NCI-H446 (cell line): ENCODE measurements around the gene SLC22A23.

Experiments used
- DNase-seq, 2 experiments: peaks; one replicate each; lab custom pipeline; 2025; lab: John Stamatoyannopoulos, UW

Gene SLC22A23

GRCh38 chr6:3444276-3445088 is 12.4 kb downstream of the SLC22A23 start:
- DNase-seq = peak in 1 of 2 experiments; percentile 18

- DNase-seq = no peak
Measured at GRCh38 chr6:3443221-3443515, 13.7 kb downstream of the SLC22A23 start.

GRCh38 chr6:3442431-3443220 is 14.2 kb downstream of the SLC22A23 start:
- DNase-seq = no peak

GRCh38 chr6:3440911-3441310 is 15.9 kb downstream of the SLC22A23 start:
- no peak for DNase-seq

- no peak for DNase-seq
Measured at GRCh38 chr6:3439961-3440360, 16.9 kb downstream of the SLC22A23 start.

- DNase-seq = peak in 1 of 2 experiments; percentile 19
Measured at GRCh38 chr6:3438190-3439167, 18.4 kb downstream of the SLC22A23 start.

GRCh38 chr6:3433005-3433404 is 23.8 kb downstream of the SLC22A23 start:
- no peak for DNase-seq

- no peak for DNase-seq
Measured at GRCh38 chr6:3432416-3432815, 24.4 kb downstream of the SLC22A23 start.

- DNase-seq = no peak
Measured at GRCh38 chr6:3431994-3432393, 24.9 kb downstream of the SLC22A23 start.

GRCh38 chr6:3429211-3429610 is 27.6 kb downstream of the SLC22A23 start:
- DNase-seq = no peak

- DNase-seq = no peak
Measured at GRCh38 chr6:3428700-3429099, 28.1 kb downstream of the SLC22A23 start.

GRCh38 chr6:3428247-3428646 is 28.6 kb downstream of the SLC22A23 start:
- no peak for DNase-seq

GRCh38 chr6:3427687-3428085 is 29.2 kb downstream of the SLC22A23 start:
- DNase-seq = no peak

GRCh38 chr6:3426927-3427686 is 29.7 kb downstream of the SLC22A23 start:
- DNase-seq = no peak

- no peak for DNase-seq
Measured at GRCh38 chr6:3426091-3426926, 30.5 kb downstream of the SLC22A23 start.

GRCh38 chr6:3425574-3425973 is 31.3 kb downstream of the SLC22A23 start:
- no peak for DNase-seq

GRCh38 chr6:3424185-3424927 is 32.5 kb downstream of the SLC22A23 start:
- no peak for DNase-seq

- no peak for DNase-seq
Measured at GRCh38 chr6:3423439-3424184, 33.2 kb downstream of the SLC22A23 start.

- DNase-seq = peak; percentile 23 to 41
Measured at GRCh38 chr6:3422435-3423070, 34.3 kb downstream of the SLC22A23 start.
